Trophoblast cell (in vitro differentiated cells and primary cell): ENCODE measurements around the gene NLGN4X.

Experiments used
- DNase-seq, 2 donors: peaks; one replicate each; pipeline ENCODE4 v3.0.0-alpha.2; 2016
- H2AFZ ChIP-seq: 2 replicates; pipeline ENCODE4 v1.6.1; 2013; ENCODE audit warnings: low read length, moderate library complexity, mild to moderate bottlenecking; ENCODE audit not compliant: insufficient read depth, poor library complexity
- H2AK5ac ChIP-seq: 2 replicates; pipeline ENCODE4 v1.6.1; 2013; ENCODE audit warnings: mild to moderate bottlenecking, low read length
- H2BK120ac ChIP-seq: 2 replicates; pipeline ENCODE4 v1.6.1; 2013; ENCODE audit warnings: low read length, mild to moderate bottlenecking, moderate library complexity; ENCODE audit not compliant: insufficient read depth, poor library complexity
- H2BK12ac ChIP-seq: 2 replicates; pipeline ENCODE4 v1.6.1; 2013; ENCODE audit warnings: mild to moderate bottlenecking, low read length, moderate library complexity
- H2BK5ac ChIP-seq: 2 replicates; pipeline ENCODE4 v1.6.1; 2013; ENCODE audit warnings: low read length, low read depth, moderate library complexity, mild to moderate bottlenecking; ENCODE audit not compliant: poor library complexity
- H3K14ac ChIP-seq: 2 replicates; pipeline ENCODE4 v1.6.1; 2013; ENCODE audit warnings: mild to moderate bottlenecking, low read length
- H3K18ac ChIP-seq: 2 replicates; pipeline ENCODE4 v1.6.1; 2013; ENCODE audit warnings: mild to moderate bottlenecking, low read length
- H3K23ac ChIP-seq: 2 replicates; pipeline ENCODE4 v1.6.1; 2013; ENCODE audit warnings: low read length
- H3K27ac ChIP-seq: 2 replicates; pipeline ENCODE4 v1.5.1; 2013; ENCODE audit warnings: low read depth, mild to moderate bottlenecking, inconsistent platforms, low read length, moderate library complexity
- H3K27me3 ChIP-seq: 2 replicates; pipeline ENCODE4 v1.6.1; 2013; ENCODE audit warnings: inconsistent platforms, mild to moderate bottlenecking, low read length, moderate library complexity; ENCODE audit not compliant: insufficient read depth
- H3K36me3 ChIP-seq, 2 experiments: 1 replicate in 1 of 2; 2 replicates in 1 of 2; pipeline ENCODE4 v1.6.1; 2013; ENCODE audit warnings: low read length in 2 of 2, mild to moderate bottlenecking in 2 of 2, moderate library complexity in 1 of 2; ENCODE audit not compliant: insufficient read depth in 2 of 2, control insufficient read depth in 1 of 2
- H3K4ac ChIP-seq: 2 replicates; pipeline ENCODE4 v1.6.1; 2013; ENCODE audit warnings: low read depth, mild to moderate bottlenecking, low read length, moderate library complexity
- H3K4me1 ChIP-seq, 2 experiments: 1 replicate in 1 of 2; 2 replicates in 1 of 2; pipeline ENCODE4 v1.6.1; 2013; ENCODE audit warnings: low read length in 2 of 2, mild to moderate bottlenecking in 2 of 2, moderate library complexity in 1 of 2; ENCODE audit not compliant: insufficient read depth in 2 of 2, control insufficient read depth in 1 of 2
- H3K4me2 ChIP-seq: 2 replicates; pipeline ENCODE4 v1.6.1; 2013; ENCODE audit warnings: inconsistent platforms, mild to moderate bottlenecking, low read length, moderate library complexity
- H3K4me3 ChIP-seq: 2 replicates; pipeline ENCODE4 v1.5.1; 2013; ENCODE audit warnings: mild to moderate bottlenecking, low read depth, low read length, inconsistent platforms
- H3K79me1 ChIP-seq: one replicate; pipeline ENCODE4 v1.6.1; 2013; ENCODE audit warnings: low read length
- H3K79me2 ChIP-seq: 2 replicates; pipeline ENCODE4 v1.6.1; 2013; ENCODE audit warnings: low read length, mild to moderate bottlenecking; ENCODE audit not compliant: control insufficient read depth, insufficient read depth, poor library complexity
- H3K9ac ChIP-seq: 2 replicates; pipeline ENCODE4 v1.6.1; 2013; ENCODE audit warnings: mild to moderate bottlenecking, low read length
- H3K9me3 ChIP-seq: 2 replicates; pipeline ENCODE4 v1.6.1; 2013; ENCODE audit warnings: low read depth, mild to moderate bottlenecking, control low read depth, inconsistent platforms, low read length; ENCODE audit not compliant: insufficient read depth
- H4K12ac ChIP-seq: 2 replicates; pipeline ENCODE4 v1.6.1; 2013; ENCODE audit warnings: low read depth, mild to moderate bottlenecking, low read length, moderate library complexity
- H4K8ac ChIP-seq: 2 replicates; pipeline ENCODE4 v1.6.1; 2013; ENCODE audit warnings: low read depth, mild to moderate bottlenecking, low read length, moderate library complexity
- H4K91ac ChIP-seq: one replicate; pipeline ENCODE4 v1.6.1; 2013; ENCODE audit warnings: low read depth, mild to moderate bottlenecking, low read length, moderate library complexity
- WGBS: extraction: QIAGEN DNeasy Blood & Tissue Kit; methylation state at CpG from one replicate; pipeline ENCODE4 v1.1.7; 2013; ENCODE audit warnings: missing lambda C conversion rate; ENCODE audit not compliant: insufficient read length, insufficient coverage; ENCODE audit errors: extremely low coverage; 5-methylcytosine and 5-hydroxymethylcytosine counted together

Gene NLGN4X

DNA sequence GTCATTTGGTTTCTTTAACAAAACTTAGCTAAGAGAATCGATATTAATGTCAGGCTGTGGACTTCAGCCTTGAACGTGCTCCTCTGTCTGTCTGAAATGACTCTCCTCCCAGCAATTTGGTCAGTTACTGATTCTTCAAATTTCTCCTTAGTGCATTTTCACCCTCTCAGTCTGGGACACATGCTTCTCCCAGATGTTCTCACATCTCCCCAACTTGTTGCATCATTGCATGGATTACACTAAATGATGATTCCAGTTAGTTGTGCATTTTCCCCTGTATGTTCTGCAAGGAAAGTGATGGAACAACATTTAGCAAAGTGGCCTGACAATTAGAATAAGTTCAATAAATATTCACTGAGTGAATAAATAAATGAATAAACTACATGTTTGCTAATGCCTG lies 94.4 kb downstream of the NLGN4X start:
- no peak overlapping the region for H3K4me3 ChIP-seq
- no peak overlapping the region for H2AFZ ChIP-seq
- no peaks in the 10 kb centered on the region for H3K27me3 ChIP-seq
- H3K9me3 ChIP-seq = no peaks in the 10 kb centered on the region
- no peak overlapping the region for H3K23ac ChIP-seq
- H3K14ac ChIP-seq = no peak overlapping the region
- DNase-seq = no peak
- no peaks in the 10 kb centered on the region for H3K4me1 ChIP-seq
- H2BK5ac ChIP-seq = no peak overlapping the region
- no CpG with 5 or more reads among the region's 2 CpGs for WGBS
- no peak overlapping the region for H4K91ac ChIP-seq
- no peaks in the 10 kb centered on the region for H3K36me3 ChIP-seq
- no peak overlapping the region for H2BK120ac ChIP-seq
- no peak overlapping the region for H3K18ac ChIP-seq
- H3K79me2 ChIP-seq = no peaks in the 10 kb centered on the region
- no peak overlapping the region for H3K4ac ChIP-seq
- no peak overlapping the region for H2BK12ac ChIP-seq
- no peak overlapping the region for H4K12ac ChIP-seq
- H3K4me2 ChIP-seq = no peak overlapping the region
- H3K79me1 ChIP-seq = no peaks in the 10 kb centered on the region
- no peak overlapping the region for H3K9ac ChIP-seq
- H3K27ac ChIP-seq = no peak overlapping the region
- no peak overlapping the region for H2AK5ac ChIP-seq
- no peak overlapping the region for H4K8ac ChIP-seq

GRCh38 chrX:6132970-6133369 lies 95.7 kb downstream of the NLGN4X start:
- no peaks in the 10 kb centered on the region for H3K79me1 ChIP-seq
- no peak overlapping the region for H3K14ac ChIP-seq
- no peaks in the 10 kb centered on the region for H3K36me3 ChIP-seq
- H3K4me1 ChIP-seq = no peaks in the 10 kb centered on the region
- H3K4me2 ChIP-seq = no peak overlapping the region
- H3K4ac ChIP-seq = no peak overlapping the region
- no peak overlapping the region for H2AK5ac ChIP-seq
- no peak overlapping the region for H3K4me3 ChIP-seq
- H2BK5ac ChIP-seq = no peak overlapping the region
- DNase-seq = no peak
- H4K91ac ChIP-seq = no peak overlapping the region
- no peaks in the 10 kb centered on the region for H3K79me2 ChIP-seq
- no peaks in the 10 kb centered on the region for H3K9me3 ChIP-seq
- H4K12ac ChIP-seq = no peak overlapping the region
- no peak overlapping the region for H2BK12ac ChIP-seq
- H2BK120ac ChIP-seq = no peak overlapping the region
- no peak overlapping the region for H3K9ac ChIP-seq
- no peak overlapping the region for H3K18ac ChIP-seq
- H3K27me3 ChIP-seq = no peaks in the 10 kb centered on the region
- no peak overlapping the region for H3K27ac ChIP-seq
- no peak overlapping the region for H4K8ac ChIP-seq
- no peak overlapping the region for H2AFZ ChIP-seq
- no CpG with 5 or more reads among the region's 5 CpGs for WGBS
- no peak overlapping the region for H3K23ac ChIP-seq

- Histone ChIP-seq H3K27ac (no peak overlapping the region), H3K9me3 (no peaks in the 10 kb centered on the region), H3K27me3 (no peaks in the 10 kb centered on the region), H2BK12ac (no peak overlapping the region), H3K23ac (no peak overlapping the region), H3K4me1 (no peaks in the 10 kb centered on the region), H2BK120ac (no peak overlapping the region), H2BK5ac (no peak overlapping the region), H2AK5ac (no peak overlapping the region), H3K4me3 (no peak overlapping the region), H3K79me2 (no peaks in the 10 kb centered on the region), H3K79me1 (no peaks in the 10 kb centered on the region), H3K14ac (no peak overlapping the region), H4K12ac (no peak overlapping the region), H2AFZ (no peak overlapping the region), H3K9ac (no peak overlapping the region), H4K91ac (no peak overlapping the region), H3K36me3 (no peaks in the 10 kb centered on the region), H3K18ac (no peak overlapping the region), H3K4ac (no peak overlapping the region), H3K4me2 (no peak overlapping the region), H4K8ac (no peak overlapping the region)
- DNase-seq = no peak
Measured at GRCh38 chrX:6131287-6131686, 97.4 kb downstream of the NLGN4X start.

DNA sequence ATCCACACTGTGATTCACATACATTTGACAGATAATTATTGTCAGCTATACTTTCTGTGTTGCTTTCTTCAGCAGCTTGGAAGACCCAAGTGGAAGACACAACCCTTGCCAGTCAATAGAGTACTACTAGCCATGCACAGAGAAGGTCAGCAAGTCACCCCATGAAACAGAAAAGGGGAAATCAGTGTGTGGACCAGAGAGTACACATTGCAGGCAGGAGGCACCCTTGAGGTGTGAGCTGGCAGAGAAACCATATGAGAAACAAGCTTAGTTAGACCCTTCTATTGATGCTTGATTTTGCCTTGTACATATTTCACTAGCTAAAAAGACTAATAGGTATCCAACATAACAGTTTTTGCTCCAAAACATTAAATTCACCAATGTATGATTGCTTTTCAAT lies 99.5 kb downstream of the NLGN4X start:
- H3K4me2 ChIP-seq = no peak overlapping the region
- no peaks in the 10 kb centered on the region for H3K79me2 ChIP-seq
- no peak overlapping the region for H3K23ac ChIP-seq
- H3K9ac ChIP-seq = no peak overlapping the region
- no peaks in the 10 kb centered on the region for H3K79me1 ChIP-seq
- H2BK120ac ChIP-seq = no peak overlapping the region
- no peak overlapping the region for H2BK5ac ChIP-seq
- no peaks in the 10 kb centered on the region for H3K9me3 ChIP-seq
- no peak overlapping the region for H2BK12ac ChIP-seq
- no peaks in the 10 kb centered on the region for H3K4me1 ChIP-seq
- H3K18ac ChIP-seq = no peak overlapping the region
- no peak overlapping the region for H3K14ac ChIP-seq
- no peak overlapping the region for H3K4ac ChIP-seq
- H3K36me3 ChIP-seq = no peaks in the 10 kb centered on the region
- no peak overlapping the region for H4K12ac ChIP-seq
- no peak overlapping the region for H2AFZ ChIP-seq
- H4K91ac ChIP-seq = no peak overlapping the region
- H2AK5ac ChIP-seq = no peak overlapping the region
- no peak for DNase-seq
- H3K27ac ChIP-seq = no peak overlapping the region
- no peak overlapping the region for H4K8ac ChIP-seq
- H3K27me3 ChIP-seq = no peaks in the 10 kb centered on the region
- no peak overlapping the region for H3K4me3 ChIP-seq

GRCh38 chrX:6120329-6120728 lies 108.3 kb downstream of the NLGN4X start:
- H3K79me2 ChIP-seq = no peaks in the 10 kb centered on the region
- H3K9ac ChIP-seq = no peak overlapping the region
- no peaks in the 10 kb centered on the region for H3K36me3 ChIP-seq
- no peaks in the 10 kb centered on the region for H3K79me1 ChIP-seq
- no peak overlapping the region for H2BK12ac ChIP-seq
- H3K23ac ChIP-seq = no peak overlapping the region
- H4K12ac ChIP-seq = no peak overlapping the region
- no peak overlapping the region for H3K4ac ChIP-seq
- H4K8ac ChIP-seq = no peak overlapping the region
- no peak overlapping the region for H3K18ac ChIP-seq
- H2BK5ac ChIP-seq = no peak overlapping the region
- no peak overlapping the region for H3K4me3 ChIP-seq
- no peak overlapping the region for H2AFZ ChIP-seq
- H3K9me3 ChIP-seq = no peaks in the 10 kb centered on the region
- H3K4me2 ChIP-seq = no peak overlapping the region
- no peaks in the 10 kb centered on the region for H3K27me3 ChIP-seq
- no peak overlapping the region for H2BK120ac ChIP-seq
- H4K91ac ChIP-seq = no peak overlapping the region
- no peaks in the 10 kb centered on the region for H3K4me1 ChIP-seq
- H2AK5ac ChIP-seq = no peak overlapping the region
- no peak overlapping the region for H3K14ac ChIP-seq
- no peak overlapping the region for H3K27ac ChIP-seq
- no peak for DNase-seq
- WGBS = no CpG with 5 or more reads among the region's 2 CpGs
